Measurements from ENCODE around the gene MBTPS1.

DNA sequence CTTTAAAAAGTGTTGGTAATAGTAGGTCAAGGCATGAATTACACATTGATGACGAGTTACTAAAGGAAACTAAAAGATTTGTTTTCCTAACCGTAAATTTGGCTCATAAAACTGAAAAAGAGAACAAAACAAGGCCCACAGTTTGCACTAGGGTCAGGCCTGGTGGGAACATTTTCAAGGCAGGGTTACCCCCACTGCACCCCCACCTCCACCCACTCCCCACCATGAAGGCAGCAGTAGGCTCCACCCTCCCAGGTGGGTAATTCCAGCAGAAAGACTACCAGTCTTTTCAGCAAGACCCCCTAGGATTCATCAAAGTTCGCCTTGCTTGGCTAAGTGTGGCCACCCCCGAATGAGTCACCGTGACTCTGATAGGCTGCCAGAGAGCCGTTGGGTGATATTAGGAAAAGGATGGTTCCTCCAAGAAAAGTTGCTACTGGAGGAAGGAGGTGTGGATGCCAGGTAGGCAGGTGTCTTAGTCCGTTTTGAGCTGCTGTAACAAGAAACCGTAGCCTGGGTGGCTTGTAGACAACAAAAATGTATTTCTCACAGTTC lies 37.0 kb upstream of the MBTPS1 start:
- TF ChIP-seq ZBTB17 (CRISPR knock-in tag; IDR thresholded peaks at IDR 0.05) (no peak), ZC3H11A (IDR thresholded peaks at IDR 0.05; ENCODE audit: low read depth, low read length) (no peak), RFX5 (IDR thresholded peaks at IDR 0.05; ENCODE audit: low read depth, low read length) (no peak), TCF7 (IDR thresholded peaks at IDR 0.05; ENCODE audit: borderline replicate concordance) (no peak), ZFX (CRISPR knock-in tag; IDR thresholded peaks at IDR 0.05) (no peak)
- TF ChIP-seq, protein P1, sequence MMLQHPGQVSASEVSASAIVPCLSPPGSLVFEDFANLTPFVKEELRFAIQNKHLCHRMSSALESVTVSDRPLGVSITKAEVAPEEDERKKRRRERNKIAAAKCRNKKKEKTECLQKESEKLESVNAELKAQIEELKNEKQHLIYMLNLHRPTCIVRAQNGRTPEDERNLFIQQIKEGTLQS (IDR thresholded peaks at IDR 0.05): peak; percentile 62
- TF ChIP-seq, protein P1 (CRISPR knock-in tag; conservative IDR thresholded peaks at IDR 0.05): no peak
- TF ChIP-seq, protein P2, sequence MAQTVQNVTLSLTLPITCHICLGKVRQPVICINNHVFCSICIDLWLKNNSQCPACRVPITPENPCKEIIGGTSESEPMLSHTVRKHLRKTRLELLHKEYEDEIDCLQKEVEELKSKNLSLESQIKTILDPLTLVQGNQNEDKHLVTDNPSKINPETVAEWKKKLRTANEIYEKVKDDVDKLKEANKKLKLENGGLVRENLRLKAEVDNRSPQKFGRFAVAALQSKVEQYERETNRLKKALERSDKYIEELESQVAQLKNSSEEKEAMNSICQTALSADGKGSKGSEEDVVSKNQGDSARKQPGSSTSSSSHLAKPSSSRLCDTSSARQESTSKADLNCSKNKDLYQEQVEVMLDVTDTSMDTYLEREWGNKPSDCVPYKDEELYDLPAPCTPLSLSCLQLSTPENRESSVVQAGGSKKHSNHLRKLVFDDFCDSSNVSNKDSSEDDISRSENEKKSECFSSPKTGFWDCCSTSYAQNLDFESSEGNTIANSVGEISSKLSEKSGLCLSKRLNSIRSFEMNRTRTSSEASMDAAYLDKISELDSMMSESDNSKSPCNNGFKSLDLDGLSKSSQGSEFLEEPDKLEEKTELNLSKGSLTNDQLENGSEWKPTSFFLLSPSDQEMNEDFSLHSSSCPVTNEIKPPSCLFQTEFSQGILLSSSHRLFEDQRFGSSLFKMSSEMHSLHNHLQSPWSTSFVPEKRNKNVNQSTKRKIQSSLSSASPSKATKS (CRISPR knock-in tag; IDR thresholded peaks at IDR 0.05): no peak
- TF ChIP-seq, protein P3, sequence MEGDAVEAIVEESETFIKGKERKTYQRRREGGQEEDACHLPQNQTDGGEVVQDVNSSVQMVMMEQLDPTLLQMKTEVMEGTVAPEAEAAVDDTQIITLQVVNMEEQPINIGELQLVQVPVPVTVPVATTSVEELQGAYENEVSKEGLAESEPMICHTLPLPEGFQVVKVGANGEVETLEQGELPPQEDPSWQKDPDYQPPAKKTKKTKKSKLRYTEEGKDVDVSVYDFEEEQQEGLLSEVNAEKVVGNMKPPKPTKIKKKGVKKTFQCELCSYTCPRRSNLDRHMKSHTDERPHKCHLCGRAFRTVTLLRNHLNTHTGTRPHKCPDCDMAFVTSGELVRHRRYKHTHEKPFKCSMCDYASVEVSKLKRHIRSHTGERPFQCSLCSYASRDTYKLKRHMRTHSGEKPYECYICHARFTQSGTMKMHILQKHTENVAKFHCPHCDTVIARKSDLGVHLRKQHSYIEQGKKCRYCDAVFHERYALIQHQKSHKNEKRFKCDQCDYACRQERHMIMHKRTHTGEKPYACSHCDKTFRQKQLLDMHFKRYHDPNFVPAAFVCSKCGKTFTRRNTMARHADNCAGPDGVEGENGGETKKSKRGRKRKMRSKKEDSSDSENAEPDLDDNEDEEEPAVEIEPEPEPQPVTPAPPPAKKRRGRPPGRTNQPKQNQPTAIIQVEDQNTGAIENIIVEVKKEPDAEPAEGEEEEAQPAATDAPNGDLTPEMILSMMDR (IDR thresholded peaks at IDR 0.05 in 2 of 3, conservative IDR thresholded peaks at IDR 0.05 in 1 of 3; ENCODE audit: insufficient read depth in 2 of 3, low read depth in 1 of 3, low read length in 3 of 3): no peak
